Glutamatergic neuron (in vitro differentiated cells): Measurements from ENCODE around the gene DUSP14. TPM values are rescaled to one million over a fixed set of nuclear protein-coding genes. Genes with fewer than 3 reads are reported as not detected.
"Not testable (repeated sequence)": the region's sequence is repeated elsewhere in the genome, so short reads cannot be mapped to it uniquely, and the experiment has no call there.

ENCODE experiments used
- DNase-seq: peaks from one replicate; pipeline ENCODE4 v3.0.0; 2022
- H3K27ac Mint-ChIP-seq: one replicate; pipeline ENCODE4 v1.8.0; 2020; ENCODE audit warnings: mild to moderate bottlenecking, mixed read lengths, inconsistent platforms; ENCODE audit not compliant: unreplicated experiment
- H3K27me3 Mint-ChIP-seq: one replicate; pipeline ENCODE4 v1.8.0; 2020; ENCODE audit warnings: mild to moderate bottlenecking, moderate library complexity, mixed read lengths, inconsistent platforms; ENCODE audit not compliant: unreplicated experiment
- H3K36me3 Mint-ChIP-seq: one replicate; pipeline ENCODE4 v1.8.0; 2020; ENCODE audit warnings: mild to moderate bottlenecking, mixed read lengths, inconsistent platforms; ENCODE audit not compliant: unreplicated experiment
- H3K4me1 Mint-ChIP-seq: one replicate; pipeline ENCODE4 v1.8.0; 2020; ENCODE audit warnings: mild to moderate bottlenecking, low read depth, mixed read lengths, inconsistent platforms; ENCODE audit not compliant: unreplicated experiment
- H3K4me3 Mint-ChIP-seq: one replicate; pipeline ENCODE4 v1.8.0; 2020; ENCODE audit warnings: mild to moderate bottlenecking, mixed read lengths, inconsistent platforms; ENCODE audit not compliant: unreplicated experiment
- H3K9me3 Mint-ChIP-seq: one replicate; pipeline ENCODE4 v1.8.0; 2020; ENCODE audit warnings: mild to moderate bottlenecking, moderate library complexity, mixed read lengths, inconsistent platforms; ENCODE audit not compliant: unreplicated experiment
- total RNA-seq: library from RNA; stranded (reverse); fragmentation: NEBNext Ultra II Directional; extraction: Animal tissue kit (Norgen Biotek cat#: 25700); gene quantifications from one replicate; pipeline ENCODE4 v1.2.1, GENCODE V29; 2021; ENCODE audit not compliant: unreplicated experiment
- TF ChIP-seq, protein P1 (sequence below): fragments of 200-600 bp; sonication (generic); IDR thresholded peaks from one replicate; pipeline ENCODE4 v1.5.0; 2021; ENCODE audit not compliant: partially characterized antibody, unreplicated experiment

DUSP14 gene
- total RNA-seq, 1 donor from 2014 or later: 10.0 TPM

DNA sequence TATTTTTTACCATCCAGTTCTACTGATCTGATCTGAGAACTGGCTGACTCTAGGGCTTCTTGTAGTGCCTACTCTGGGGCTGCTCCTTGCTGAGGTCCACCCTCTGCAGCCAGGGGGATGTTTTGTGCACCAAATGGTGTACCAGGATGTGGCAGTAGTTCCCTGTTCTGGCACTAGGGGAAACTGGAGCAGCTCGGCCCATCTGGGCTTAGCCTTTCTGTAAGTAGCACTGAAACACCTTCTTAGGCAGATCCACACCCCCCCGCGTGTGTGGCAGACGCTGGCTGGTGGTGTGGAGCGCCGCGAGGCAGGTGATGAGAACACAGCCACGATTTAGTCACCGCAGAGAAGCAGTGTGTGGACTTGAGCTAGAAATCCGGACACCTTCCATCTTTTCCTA lies 17.0 kb downstream of the DUSP14 start:
- peak overlapping the region; percentile 85 for H3K27ac Mint-ChIP-seq
- H3K27me3 Mint-ChIP-seq: peaks cover 6% of the 10 kb centered on the region
- H3K4me3 Mint-ChIP-seq: no peak overlapping the region
- no peaks in the 10 kb centered on the region for H3K36me3 Mint-ChIP-seq
- peaks cover 3% of the 10 kb centered on the region for H3K9me3 Mint-ChIP-seq
- peak; percentile 72 for DNase-seq
- peaks cover 15% of the 10 kb centered on the region for H3K4me1 Mint-ChIP-seq
- TF ChIP-seq, protein P1, sequence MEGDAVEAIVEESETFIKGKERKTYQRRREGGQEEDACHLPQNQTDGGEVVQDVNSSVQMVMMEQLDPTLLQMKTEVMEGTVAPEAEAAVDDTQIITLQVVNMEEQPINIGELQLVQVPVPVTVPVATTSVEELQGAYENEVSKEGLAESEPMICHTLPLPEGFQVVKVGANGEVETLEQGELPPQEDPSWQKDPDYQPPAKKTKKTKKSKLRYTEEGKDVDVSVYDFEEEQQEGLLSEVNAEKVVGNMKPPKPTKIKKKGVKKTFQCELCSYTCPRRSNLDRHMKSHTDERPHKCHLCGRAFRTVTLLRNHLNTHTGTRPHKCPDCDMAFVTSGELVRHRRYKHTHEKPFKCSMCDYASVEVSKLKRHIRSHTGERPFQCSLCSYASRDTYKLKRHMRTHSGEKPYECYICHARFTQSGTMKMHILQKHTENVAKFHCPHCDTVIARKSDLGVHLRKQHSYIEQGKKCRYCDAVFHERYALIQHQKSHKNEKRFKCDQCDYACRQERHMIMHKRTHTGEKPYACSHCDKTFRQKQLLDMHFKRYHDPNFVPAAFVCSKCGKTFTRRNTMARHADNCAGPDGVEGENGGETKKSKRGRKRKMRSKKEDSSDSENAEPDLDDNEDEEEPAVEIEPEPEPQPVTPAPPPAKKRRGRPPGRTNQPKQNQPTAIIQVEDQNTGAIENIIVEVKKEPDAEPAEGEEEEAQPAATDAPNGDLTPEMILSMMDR: peak; percentile 78

DNA sequence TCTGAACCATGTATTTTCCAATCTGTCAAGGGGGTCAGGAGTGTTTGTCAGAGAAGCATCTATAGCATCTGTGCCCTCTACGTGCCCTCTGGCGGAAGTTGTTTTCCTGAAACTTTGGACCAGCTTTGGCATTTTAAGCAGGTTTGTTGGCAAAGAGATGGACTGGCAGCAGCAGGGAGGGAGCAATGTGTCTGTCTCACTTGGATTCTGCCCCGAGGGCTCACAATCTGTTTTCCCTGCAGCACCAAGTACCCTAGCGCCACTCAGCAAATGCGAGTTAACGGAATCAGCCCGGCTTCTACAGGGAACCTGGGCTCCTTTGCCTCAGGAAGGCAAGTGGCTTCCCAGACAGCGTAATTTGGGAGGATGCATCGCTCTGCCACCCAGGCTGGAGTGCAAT lies 17.4 kb downstream of the DUSP14 start:
- Mint-ChIP-seq H3K9me3 (peaks cover 3% of the 10 kb centered on the region), H3K27me3 (peaks cover 6% of the 10 kb centered on the region), H3K4me1 (peaks cover 18% of the 10 kb centered on the region), H3K36me3 (no peaks in the 10 kb centered on the region), H3K27ac (peak overlapping the region; percentile 85), H3K4me3 (no peak overlapping the region)
- peak; percentile 34 for DNase-seq
- TF ChIP-seq, protein P1: no peak

DNA sequence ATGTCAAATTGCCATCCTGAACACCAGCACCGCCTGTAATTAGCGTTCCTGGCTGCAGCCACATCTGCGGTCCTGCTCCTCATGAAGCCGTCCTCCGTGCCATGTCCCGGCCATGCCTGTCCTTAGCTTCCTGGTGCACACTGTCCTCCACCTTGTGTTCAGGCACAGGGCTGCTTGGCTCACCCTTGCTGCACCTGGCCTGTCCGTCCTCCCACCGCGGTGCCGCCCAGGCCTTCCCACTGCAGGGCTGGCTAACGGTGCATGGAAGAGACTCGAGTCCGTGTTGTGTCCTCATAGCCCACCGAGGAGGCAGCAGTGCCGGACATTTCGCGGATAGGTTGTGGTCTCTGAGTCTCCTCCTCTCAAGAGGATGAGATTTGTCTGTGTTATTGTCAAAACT lies 20.4 kb downstream of the DUSP14 start:
- peaks cover 31% of the 10 kb centered on the region for H3K4me1 Mint-ChIP-seq
- H3K36me3 Mint-ChIP-seq: no peaks in the 10 kb centered on the region
- peaks cover 4% of the 10 kb centered on the region for H3K9me3 Mint-ChIP-seq

DNA sequence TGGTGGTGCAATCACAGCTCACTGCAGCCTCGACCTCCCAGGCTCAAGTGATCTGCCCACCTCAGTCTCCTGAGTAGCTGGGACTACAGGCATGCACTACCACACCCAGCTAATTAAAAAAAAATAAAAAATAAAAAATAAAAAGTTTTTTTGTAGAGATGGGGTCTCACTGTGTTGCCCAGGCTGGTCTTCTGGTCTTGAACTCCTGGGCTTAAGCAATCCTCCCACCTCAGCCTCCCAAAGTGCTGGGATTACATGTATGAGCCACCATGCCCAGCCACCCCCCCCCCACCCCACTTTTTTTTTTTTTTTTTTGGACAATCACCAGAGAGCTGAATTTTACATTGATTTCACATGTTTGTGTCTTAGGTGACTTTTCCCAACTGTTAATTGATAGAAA lies 22.0 kb downstream of the DUSP14 start:
- not testable (repeated sequence) for DNase-seq, H3K36me3 Mint-ChIP-seq, H3K27me3 Mint-ChIP-seq, H3K9me3 Mint-ChIP-seq, H3K4me3 Mint-ChIP-seq
- H3K4me1 Mint-ChIP-seq: peaks cover 29% of the 10 kb centered on the region
- peak overlapping the region; percentile 90 for H3K27ac Mint-ChIP-seq

More for the DNA sequence above, 20.4 kb downstream of the DUSP14 start:
- Mint-ChIP-seq H3K27me3 (peaks cover 9% of the 10 kb centered on the region), H3K4me3 (no peak overlapping the region), H3K27ac (no peak overlapping the region)
- TF ChIP-seq, protein P1: no peak
- DNase-seq: no peak

DNA sequence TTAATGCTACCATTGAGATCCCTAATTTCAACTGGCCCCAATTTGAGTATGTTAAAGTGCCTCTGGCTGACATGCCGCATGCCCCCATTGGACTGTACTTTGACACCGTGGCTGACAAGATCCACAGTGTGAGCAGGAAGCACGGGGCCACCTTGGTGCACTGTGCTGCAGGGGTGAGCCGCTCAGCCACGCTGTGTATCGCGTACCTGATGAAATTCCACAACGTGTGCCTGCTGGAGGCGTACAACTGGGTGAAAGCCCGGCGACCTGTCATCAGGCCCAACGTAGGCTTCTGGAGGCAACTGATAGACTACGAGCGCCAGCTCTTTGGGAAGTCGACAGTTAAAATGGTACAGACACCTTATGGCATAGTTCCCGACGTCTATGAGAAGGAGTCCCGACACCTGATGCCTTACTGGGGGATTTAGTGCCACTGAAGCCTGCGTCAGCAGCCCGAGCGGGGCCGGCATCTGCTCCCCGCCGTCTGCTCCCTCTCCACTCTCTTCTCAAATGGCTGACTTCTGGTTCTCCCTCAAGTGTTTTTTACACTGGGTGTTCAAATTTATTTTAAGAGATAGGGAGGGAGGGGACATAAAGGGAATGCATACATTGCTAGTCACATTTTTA lies 22.9 kb downstream of the DUSP14 start:
- H3K4me1 Mint-ChIP-seq: peaks cover 23% of the 10 kb centered on the region
- no peaks in the 10 kb centered on the region for H3K36me3 Mint-ChIP-seq
- TF ChIP-seq, protein P1: no peak
- H3K27ac Mint-ChIP-seq: peak overlapping the region; percentile 90
- peak overlapping the region; percentile 79 for H3K4me3 Mint-ChIP-seq
- peak; percentile 69 for DNase-seq
- peaks cover 8% of the 10 kb centered on the region for H3K27me3 Mint-ChIP-seq
- peaks cover 4% of the 10 kb centered on the region for H3K9me3 Mint-ChIP-seq
